Erythroblast (primary cell): ENCODE measurements around the gene SLC1A5.

Experiments
- GATA1 ChIP-seq: IDR thresholded peaks from 2 replicates; pipeline ENCODE4 v1.6.1; 2011; ENCODE audit warnings: low read depth, mild to moderate bottlenecking, control low read depth, low read length, moderate library complexity
- POLR2A ChIP-seq: IDR thresholded peaks from 2 replicates; pipeline ENCODE4 v1.6.1; 2011; ENCODE audit warnings: mild to moderate bottlenecking, low read length

- no peak for TF ChIP-seq POLR2A
- TF ChIP-seq GATA1 = no peak
These were observed 45.7 kb upstream of the SLC1A5 start for GRCh38 chr19:46834121-46834520.
